Measurements from ENCODE around the gene PRLR.

GRCh38 chr5:35185518-35185917 is 44.8 kb downstream of the PRLR start:
- TF ChIP-seq, protein P1, sequence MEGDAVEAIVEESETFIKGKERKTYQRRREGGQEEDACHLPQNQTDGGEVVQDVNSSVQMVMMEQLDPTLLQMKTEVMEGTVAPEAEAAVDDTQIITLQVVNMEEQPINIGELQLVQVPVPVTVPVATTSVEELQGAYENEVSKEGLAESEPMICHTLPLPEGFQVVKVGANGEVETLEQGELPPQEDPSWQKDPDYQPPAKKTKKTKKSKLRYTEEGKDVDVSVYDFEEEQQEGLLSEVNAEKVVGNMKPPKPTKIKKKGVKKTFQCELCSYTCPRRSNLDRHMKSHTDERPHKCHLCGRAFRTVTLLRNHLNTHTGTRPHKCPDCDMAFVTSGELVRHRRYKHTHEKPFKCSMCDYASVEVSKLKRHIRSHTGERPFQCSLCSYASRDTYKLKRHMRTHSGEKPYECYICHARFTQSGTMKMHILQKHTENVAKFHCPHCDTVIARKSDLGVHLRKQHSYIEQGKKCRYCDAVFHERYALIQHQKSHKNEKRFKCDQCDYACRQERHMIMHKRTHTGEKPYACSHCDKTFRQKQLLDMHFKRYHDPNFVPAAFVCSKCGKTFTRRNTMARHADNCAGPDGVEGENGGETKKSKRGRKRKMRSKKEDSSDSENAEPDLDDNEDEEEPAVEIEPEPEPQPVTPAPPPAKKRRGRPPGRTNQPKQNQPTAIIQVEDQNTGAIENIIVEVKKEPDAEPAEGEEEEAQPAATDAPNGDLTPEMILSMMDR (IDR thresholded peaks at IDR 0.05), result no peak
- no peak for TF ChIP-seq ZFX (IDR thresholded peaks at IDR 0.05; ENCODE audit: borderline replicate concordance)

Data from 22Rv1 (cell line).